GM21367 (cell line): ENCODE measurements around the gene GNB1.
A peak's percentile ranks its signal among the peaks of the same experiment; 100 is the strongest.
"Not testable (repeated sequence)": the region's sequence is repeated elsewhere in the genome, so short reads cannot be mapped to it uniquely, and the experiment has no call there.

Experiments
- ATAC-seq: cut with Tn5 transposase; IDR thresholded peaks from one replicate; pipeline ENCODE4 v1.9.1; 2021; ENCODE audit not compliant: unreplicated experiment

Gene GNB1

GRCh38 chr1:1752190-1752589, 138.7 kb downstream of the GNB1 start:
- no peak for ATAC-seq

- ATAC-seq = not testable (repeated sequence)
Observed at GRCh38 chr1:1749941-1750340, 140.9 kb downstream of the GNB1 start.

DNA sequence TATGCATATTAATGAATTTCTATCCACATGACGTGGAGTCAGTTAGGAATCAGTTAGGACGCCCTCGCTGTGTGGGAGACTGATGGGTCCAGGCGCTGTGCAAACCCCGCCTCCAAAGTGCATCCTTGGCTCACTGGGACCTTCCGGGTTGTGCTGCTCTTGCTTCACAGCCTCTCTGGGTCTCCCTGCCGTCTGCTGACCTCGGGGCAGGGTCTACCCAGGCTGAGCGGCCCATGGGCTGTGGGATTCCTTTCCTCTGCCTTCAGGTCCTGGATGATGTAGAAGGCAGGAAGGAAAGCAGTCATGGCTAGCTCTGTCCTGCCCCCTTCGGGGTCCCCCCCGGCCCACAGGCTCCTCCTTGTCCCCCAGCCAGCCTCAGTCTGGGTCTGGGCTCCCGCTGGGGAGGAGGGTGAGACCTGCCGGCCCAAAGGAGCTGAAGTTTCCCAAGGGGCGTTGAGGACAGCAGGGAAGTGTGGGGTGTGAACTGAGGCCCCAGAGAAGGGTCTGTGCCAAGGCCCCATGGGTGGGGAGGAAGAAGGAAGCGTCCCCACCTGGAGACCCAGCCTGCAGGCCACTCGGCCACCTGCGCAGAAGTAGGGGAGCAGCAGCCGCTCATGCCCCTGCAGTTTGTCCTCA, 142.1 kb downstream of the GNB1 start:
- no peak for ATAC-seq

GRCh38 chr1:1746566-1746909, 144.3 kb downstream of the GNB1 start:
- ATAC-seq = peak; percentile 70

DNA sequence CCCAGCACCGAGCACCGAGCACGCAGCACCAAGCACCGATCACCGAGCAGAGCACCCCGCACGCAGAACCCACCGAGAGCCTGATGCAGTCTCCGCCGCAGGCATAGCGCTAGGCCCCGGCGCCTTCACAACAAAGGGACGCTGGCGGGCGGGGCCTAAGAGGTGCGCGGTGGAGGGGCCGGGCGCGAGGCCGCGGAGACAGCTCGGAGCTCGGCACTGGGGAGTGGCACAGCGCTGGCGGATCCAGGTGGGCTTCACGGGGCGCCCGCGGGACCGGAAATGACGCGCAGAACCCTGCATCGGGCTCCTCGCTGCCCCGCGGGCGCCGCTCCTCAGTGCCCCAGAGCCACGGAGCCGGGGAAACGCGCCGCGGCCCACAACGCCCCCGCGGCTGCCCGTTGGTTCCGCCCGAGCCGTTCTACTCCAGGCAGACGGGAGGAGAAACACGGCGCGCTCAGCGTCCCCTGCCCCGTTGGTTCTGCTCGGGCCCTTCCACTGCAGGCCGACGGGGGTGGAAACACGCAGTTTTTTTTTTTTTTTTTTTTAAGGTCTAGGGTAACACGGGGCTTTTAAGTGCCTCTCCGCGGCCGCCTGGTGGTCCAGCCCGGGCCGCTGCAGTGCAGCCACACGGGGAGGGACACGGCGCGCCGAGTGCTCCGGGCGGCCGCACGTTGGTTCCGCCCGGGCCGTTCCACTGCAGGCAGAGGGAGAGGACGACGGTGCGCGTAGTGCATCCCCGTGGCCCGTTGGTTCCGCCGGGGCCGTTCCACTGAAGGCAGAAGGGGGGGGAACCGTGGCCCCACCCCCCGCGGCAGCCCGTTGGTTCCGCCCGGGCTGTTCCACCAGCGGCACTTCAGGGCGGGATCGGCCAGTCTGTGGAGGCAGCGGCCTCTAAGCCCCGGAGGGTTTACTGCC, 145.0 kb downstream of the GNB1 start:
- ATAC-seq = peak; percentile 49

DNA sequence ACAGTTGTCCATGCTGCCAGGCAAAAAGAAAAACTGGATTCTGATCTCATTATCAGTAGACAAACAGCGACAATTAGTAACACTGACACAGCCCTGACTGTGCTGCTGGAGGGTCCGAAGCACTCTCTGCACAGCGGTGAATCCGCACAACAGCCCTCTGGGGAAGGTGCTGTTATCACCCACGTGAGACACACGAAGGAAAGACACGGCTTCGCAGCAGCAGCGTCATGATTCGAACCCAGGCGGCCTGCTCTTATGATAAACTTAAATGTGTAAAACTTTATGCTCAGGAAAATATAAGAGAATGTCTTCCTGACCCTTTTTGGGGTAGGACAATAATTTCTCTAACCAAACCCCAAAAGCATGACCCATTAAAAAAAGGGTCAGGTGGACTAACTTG, 148.4 kb downstream of the GNB1 start:
- ATAC-seq = not testable (repeated sequence)

DNA sequence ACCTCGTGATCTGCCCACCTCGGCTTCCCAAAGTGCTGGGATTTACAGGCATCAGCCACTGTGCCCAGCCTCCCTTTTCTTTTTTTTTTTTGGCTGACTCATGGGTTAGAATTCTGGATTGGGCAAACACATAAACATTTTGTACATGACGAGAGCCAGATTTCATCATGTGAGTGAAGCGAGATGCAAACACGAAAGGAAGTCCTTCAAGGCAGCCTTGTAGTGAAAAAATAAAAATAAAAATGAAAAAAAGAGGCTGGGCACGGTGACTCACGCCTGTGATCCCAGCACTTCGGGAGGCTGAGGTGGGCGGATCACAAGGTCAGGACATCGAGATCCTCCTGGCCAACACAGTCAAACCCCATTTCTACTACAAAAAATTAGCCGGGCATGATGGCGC, 149.9 kb downstream of the GNB1 start:
- ATAC-seq = not testable (repeated sequence)

- ATAC-seq = not testable (repeated sequence)
Observed at GRCh38 chr1:1738799-1739337, 152.0 kb downstream of the GNB1 start.

DNA sequence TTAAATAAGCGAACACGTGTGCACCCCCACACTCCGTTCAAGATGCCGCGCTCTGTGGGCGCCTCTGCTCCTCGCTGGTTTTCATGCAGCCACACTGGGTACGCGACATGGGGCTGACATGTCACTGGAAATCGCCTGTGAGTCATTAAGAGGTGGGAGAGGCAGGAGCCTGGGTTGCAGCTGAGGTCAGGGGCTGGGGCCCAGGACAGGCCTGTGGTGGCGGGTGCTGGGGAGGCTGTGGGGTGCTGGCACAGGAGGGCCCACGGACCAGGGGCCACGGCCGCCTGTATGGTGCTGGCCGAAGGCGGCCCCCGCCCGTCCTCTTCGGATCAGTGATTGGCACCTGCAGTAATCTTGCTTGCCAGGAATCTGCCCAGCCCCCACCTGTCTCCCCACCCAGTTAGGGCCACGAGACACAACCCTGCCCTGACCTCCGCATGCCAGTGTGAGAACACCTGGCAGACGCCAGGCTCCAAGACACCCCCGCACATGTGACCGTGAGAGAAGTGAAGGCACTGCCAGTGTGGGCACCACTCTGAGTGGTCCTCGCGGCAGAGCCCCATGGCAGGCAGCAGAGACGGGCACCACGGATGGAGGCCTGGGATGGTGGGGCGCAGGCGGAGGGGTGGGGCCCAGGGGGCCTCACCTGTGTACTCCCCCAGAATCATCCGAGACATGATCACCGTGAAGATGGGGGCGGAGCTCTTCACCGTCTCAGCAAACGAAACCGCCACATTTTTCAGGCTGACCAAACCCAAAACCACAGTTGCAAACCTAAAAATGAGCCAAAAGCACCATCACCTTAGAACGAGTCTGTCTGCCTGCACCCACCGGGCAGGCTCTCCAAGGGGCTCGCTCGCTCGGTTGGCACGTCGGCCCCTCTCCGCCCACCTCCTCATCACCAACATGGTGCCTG, 153.0 kb downstream of the GNB1 start:
- not testable (repeated sequence) for ATAC-seq
